Activated CD8-positive, alpha-beta T cell treated with anti-CD3 and anti-CD28 coated beads for 36 hours (primary cell): ENCODE measurements around the gene EWSR1. TPM values are rescaled to one million over a fixed set of nuclear protein-coding genes. Genes with fewer than 3 reads are reported as not detected.

Experiments used
- ATAC-seq: fragments of 200-7000 bp; cut with Tn5 transposase; one replicate; pipeline ENCODE4 v1.10.0; 2021; ENCODE audit warnings: mild to moderate bottlenecking, moderate library complexity
- CTCF ChIA-PET: fragments of 350-600 bp; sonication (Branson Sonifier 250); formaldehyde crosslinking; loops from one replicate; lab custom pipeline; 2021; ENCODE audit warnings: antibody characterized with exemption; lab: Charles Lee
- POLR2A ChIA-PET: fragments of 350-600 bp; sonication (Branson Sonifier 250); formaldehyde crosslinking; loops from one replicate; lab custom pipeline; 2021; ENCODE audit warnings: antibody characterized with exemption; lab: Charles Lee
- DNase-seq: peaks from one replicate; pipeline ENCODE4 v3.0.0-alpha.2; 2020
- H3K27ac Mint-ChIP-seq: one replicate; pipeline ENCODE4 v1.8.0; 2021; ENCODE audit warnings: mild to moderate bottlenecking, mixed read lengths
- H3K27me3 Mint-ChIP-seq: one replicate; pipeline ENCODE4 v1.8.0; 2021; ENCODE audit warnings: mixed read lengths
- H3K36me3 Mint-ChIP-seq: one replicate; pipeline ENCODE4 v1.8.0; 2021; ENCODE audit warnings: low read depth, mixed read lengths
- H3K4me1 Mint-ChIP-seq: one replicate; pipeline ENCODE4 v1.8.0; 2021; ENCODE audit warnings: low read depth, mixed read lengths
- H3K4me3 Mint-ChIP-seq: one replicate; pipeline ENCODE4 v1.8.0; 2021; ENCODE audit warnings: mild to moderate bottlenecking, moderate library complexity, mixed read lengths
- H3K9me3 Mint-ChIP-seq: one replicate; pipeline ENCODE4 v1.8.0; 2021; ENCODE audit warnings: mixed read lengths
- CTCF ChIP-seq: fragments of 200-600 bp; IDR thresholded peaks from one replicate; pipeline ENCODE4 v1.8.0; 2022; ENCODE audit warnings: antibody characterized with exemption, mild to moderate bottlenecking
- intact Hi-C: fragments of 100-400 bp; cut with micrococcal nuclease; formaldehyde crosslinking; loops from one replicate; pipeline ENCODE4 v1.10.0; 2022
- total RNA-seq, 2 experiments: library from RNA; stranded (reverse); gene quantifications; one replicate each; pipeline ENCODE4 v1.2.3, GENCODE V29; 2021

The EWSR1 gene
- total RNA-seq, 2 experiments from 2014 or later = 307 to 315 TPM

GRCh38 chr22:29306835-29307595, 38.9 kb downstream of the EWSR1 start:
- intact Hi-C loops = no loop called here
- H3K27ac Mint-ChIP-seq = no peak overlapping the region
- ATAC-seq = peak; percentile 15
- ChIA-PET CTCF (interaction anchor here (1.2 to 1.6 kb wide), 4 partner anchors 10 to 28 kb away, joined by 3 to 6 read pairs (median 4); no protein-coding TSS in a partner anchor), POLR2A (interaction anchor here (0.6 to 2.2 kb wide), 4 partner anchors 9 to 37 kb away, joined by 3 to 7 read pairs (median 4); no protein-coding TSS in a partner anchor)
- peaks cover 26% of the 10 kb centered on the region for H3K27me3 Mint-ChIP-seq
- peak; percentile 42 for DNase-seq
- peak overlapping the region; percentile 65 for H3K4me3 Mint-ChIP-seq
- no peaks in the 10 kb centered on the region for H3K36me3 Mint-ChIP-seq
- TF ChIP-seq CTCF = no peak
- H3K4me1 Mint-ChIP-seq = peaks cover 29% of the 10 kb centered on the region
- H3K9me3 Mint-ChIP-seq = no peaks in the 10 kb centered on the region

DNA sequence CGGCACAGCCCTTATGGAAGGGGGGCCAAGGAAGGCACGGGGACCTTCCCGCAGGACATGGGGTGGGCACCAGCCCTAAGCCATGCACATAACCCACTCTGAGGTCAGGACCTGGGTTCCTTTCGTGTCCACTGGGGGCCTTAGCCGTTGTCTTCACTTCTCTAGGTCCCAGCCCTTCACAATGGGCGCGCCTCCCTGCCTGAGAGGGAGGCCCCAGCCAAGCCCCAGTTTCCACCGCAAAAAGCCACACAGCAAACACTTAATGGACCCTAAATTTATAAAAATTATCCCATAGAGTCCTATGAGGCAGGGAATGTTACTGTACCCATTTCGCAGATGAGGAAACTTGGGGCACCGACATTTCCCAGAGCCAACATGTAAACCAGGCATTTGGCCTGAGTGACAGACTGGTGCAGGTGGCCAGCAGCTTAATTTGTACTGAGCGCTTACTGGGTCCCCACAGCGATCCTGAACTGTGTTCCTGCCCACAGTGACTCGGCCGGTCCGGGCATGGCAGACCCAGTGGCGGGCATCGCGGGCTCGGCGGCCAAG, 39.6 kb downstream of the EWSR1 start:
- Mint-ChIP-seq H3K27ac (no peak overlapping the region), H3K4me1 (peaks cover 29% of the 10 kb centered on the region), H3K9me3 (no peaks in the 10 kb centered on the region), H3K4me3 (peak overlapping the region; percentile 65), H3K36me3 (no peaks in the 10 kb centered on the region), H3K27me3 (peaks cover 32% of the 10 kb centered on the region)
- ChIA-PET CTCF (interaction anchor here (1.6 kb wide), 1 partner anchor 9 kb away, joined by 6 read pairs; no protein-coding TSS in a partner anchor), POLR2A (interaction anchor here (1.8 kb wide), 1 partner anchor 29 kb away, joined by 7 read pairs; no protein-coding TSS in a partner anchor)
- intact Hi-C loops = no loop called here
- no peak for DNase-seq
- ATAC-seq = no peak
- TF ChIP-seq CTCF = no peak

DNA sequence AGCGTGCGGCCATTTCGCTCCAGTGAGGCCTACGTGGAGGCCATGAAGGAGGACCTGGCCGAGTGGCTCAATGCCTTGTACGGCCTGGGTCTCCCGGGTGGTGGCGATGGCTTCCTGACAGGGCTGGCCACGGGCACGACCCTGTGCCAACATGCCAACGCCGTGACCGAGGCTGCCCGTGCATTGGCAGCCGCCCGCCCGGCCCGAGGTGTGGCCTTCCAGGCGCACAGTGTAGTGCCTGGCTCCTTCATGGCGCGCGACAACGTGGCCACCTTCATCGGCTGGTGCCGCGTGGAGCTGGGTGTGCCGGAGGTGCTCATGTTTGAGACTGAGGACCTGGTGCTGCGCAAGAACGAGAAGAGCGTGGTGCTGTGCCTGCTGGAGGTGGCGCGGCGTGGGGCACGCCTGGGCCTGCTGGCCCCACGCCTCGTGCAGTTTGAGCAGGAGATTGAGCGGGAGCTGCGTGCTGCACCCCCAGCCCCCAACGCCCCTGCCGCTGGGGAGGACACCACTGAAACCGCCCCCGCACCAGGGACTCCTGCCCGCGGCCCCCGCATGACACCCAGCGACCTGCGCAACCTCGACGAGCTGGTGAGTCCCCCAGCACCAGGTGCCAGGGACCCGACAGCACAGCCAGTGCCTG, 40.2 kb downstream of the EWSR1 start:
- CTCF ChIA-PET = no interaction called here
- Mint-ChIP-seq H3K36me3 (no peaks in the 10 kb centered on the region), H3K27ac (no peak overlapping the region), H3K4me3 (no peak overlapping the region), H3K4me1 (peaks cover 33% of the 10 kb centered on the region), H3K27me3 (peaks cover 38% of the 10 kb centered on the region), H3K9me3 (no peaks in the 10 kb centered on the region)
- POLR2A ChIA-PET = interaction anchor here (0.7 to 1.8 kb wide), 2 partner anchors 30 to 482 kb away, joined by 3 to 7 read pairs; no protein-coding TSS in a partner anchor
- intact Hi-C loops = no loop called here
- TF ChIP-seq CTCF = no peak
- ATAC-seq (no peak), DNase-seq (no peak)

- no peaks in the 10 kb centered on the region for H3K36me3 Mint-ChIP-seq
- ATAC-seq = peak; percentile 48
- no peak overlapping the region for H3K4me3 Mint-ChIP-seq
- TF ChIP-seq CTCF = no peak
- ChIA-PET CTCF (no interaction called here), POLR2A (interaction anchor here (0.7 to 1.8 kb wide), 2 partner anchors 30 to 481 kb away, joined by 3 to 7 read pairs; no protein-coding TSS in a partner anchor)
- H3K9me3 Mint-ChIP-seq = no peaks in the 10 kb centered on the region
- DNase-seq = peak; percentile 73
- H3K27ac Mint-ChIP-seq = no peak overlapping the region
- intact Hi-C loops = no loop called here
- H3K27me3 Mint-ChIP-seq = peaks cover 43% of the 10 kb centered on the region
- peaks cover 39% of the 10 kb centered on the region for H3K4me1 Mint-ChIP-seq
These were observed 40.8 kb downstream of the EWSR1 start for GRCh38 chr22:29308791-29309262.
